ENCODE results near the gene DPH7.
"Not testable (repeated sequence)": the region's sequence is repeated elsewhere in the genome, so short reads cannot be mapped to it uniquely, and the experiment has no call there.

DPH7 gene

GRCh38 chr9:137538058-137538457, 40.7 kb downstream of the DPH7 start:
- Histone ChIP-seq H3K9me3 (ENCODE audit: control insufficient read depth, low read depth, low read length) (no peaks in the 10 kb centered on the region), H3K4me1 (ENCODE audit: control insufficient read depth, low read depth, low read length) (peaks cover 3% of the 10 kb centered on the region), H3K4me3 (ENCODE audit: low read length) (no peak overlapping the region), H3K27ac (ENCODE audit: low read length) (no peak overlapping the region), H3K27me3 (ENCODE audit: control insufficient read depth, insufficient read depth, low read length) (no peaks in the 10 kb centered on the region), H3K36me3 (ENCODE audit: control insufficient read depth, low read depth, low read length) (no peaks in the 10 kb centered on the region), H3K9ac (ENCODE audit: low read length) (no peak overlapping the region)

DNA sequence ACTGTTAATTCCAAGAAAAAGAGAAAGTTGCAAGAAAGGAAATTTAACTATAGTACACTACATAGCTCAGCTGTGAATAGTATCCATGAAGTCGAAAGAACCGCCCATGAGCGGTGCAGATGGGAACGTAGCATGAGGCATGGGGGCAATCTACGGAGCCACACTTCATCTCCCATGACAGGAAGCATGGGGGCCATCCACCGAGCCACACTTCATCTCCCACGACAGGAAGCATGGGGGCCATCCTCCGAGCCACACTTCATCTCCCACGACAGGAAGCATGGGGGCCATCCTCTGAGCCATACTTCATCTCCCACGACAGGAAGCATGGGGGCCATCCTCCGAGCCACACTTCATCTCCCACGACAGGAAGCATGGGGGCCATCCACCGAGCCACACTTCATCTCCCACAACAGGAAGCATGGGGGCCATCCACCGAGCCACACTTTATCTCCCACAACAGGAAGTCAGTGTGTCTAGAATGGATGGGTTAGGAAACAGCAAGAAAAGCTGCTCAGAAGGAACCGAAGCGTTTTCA, 42.1 kb downstream of the DPH7 start:
- not testable (repeated sequence) for H3K27ac ChIP-seq (ENCODE audit: low read length); H3K36me3 ChIP-seq (ENCODE audit: control insufficient read depth, low read depth, low read length); H3K4me3 ChIP-seq (ENCODE audit: low read length); H3K9ac ChIP-seq (ENCODE audit: low read length); H3K27me3 ChIP-seq (ENCODE audit: control insufficient read depth, insufficient read depth, low read length); H3K9me3 ChIP-seq (ENCODE audit: control insufficient read depth, low read depth, low read length); H3K4me1 ChIP-seq (ENCODE audit: control insufficient read depth, low read depth, low read length)

DNA sequence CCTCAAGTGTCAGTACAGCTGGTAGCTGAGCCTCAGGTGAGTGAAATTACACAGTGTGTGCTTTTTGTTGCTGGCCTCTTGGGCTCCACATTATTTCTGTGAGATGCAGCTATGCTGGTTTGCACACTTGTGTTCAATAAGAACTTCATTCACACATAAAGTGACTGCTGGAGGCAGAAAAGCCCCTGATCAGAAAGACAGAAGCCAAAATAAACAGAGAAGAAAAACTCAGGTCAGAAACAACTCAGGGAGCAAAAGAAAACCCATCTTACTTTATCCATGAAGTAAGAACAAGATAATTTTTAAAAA, 43.7 kb downstream of the DPH7 start:
- Histone ChIP-seq H3K36me3 (ENCODE audit: control insufficient read depth, low read depth, low read length) (no peaks in the 10 kb centered on the region), H3K9ac (ENCODE audit: low read length) (no peak overlapping the region), H3K9me3 (ENCODE audit: control insufficient read depth, low read depth, low read length) (no peaks in the 10 kb centered on the region), H3K27me3 (ENCODE audit: control insufficient read depth, insufficient read depth, low read length) (no peaks in the 10 kb centered on the region), H3K4me3 (ENCODE audit: low read length) (no peak overlapping the region), H3K27ac (ENCODE audit: low read length) (no peak overlapping the region), H3K4me1 (ENCODE audit: control insufficient read depth, low read depth, low read length) (peaks cover 3% of the 10 kb centered on the region)

GRCh38 chr9:137534256-137535119, 44.2 kb downstream of the DPH7 start:
- no peaks in the 10 kb centered on the region for H3K27me3 ChIP-seq (ENCODE audit: control insufficient read depth, insufficient read depth, low read length)

GRCh38 chr9:137532891-137533468, 45.7 kb downstream of the DPH7 start:
- not testable (repeated sequence) for H3K9ac ChIP-seq (ENCODE audit: low read length); H3K27ac ChIP-seq (ENCODE audit: low read length); H3K27me3 ChIP-seq (ENCODE audit: control insufficient read depth, insufficient read depth, low read length); H3K36me3 ChIP-seq (ENCODE audit: control insufficient read depth, low read depth, low read length); H3K4me1 ChIP-seq (ENCODE audit: control insufficient read depth, low read depth, low read length); H3K9me3 ChIP-seq (ENCODE audit: control insufficient read depth, low read depth, low read length); H3K4me3 ChIP-seq (ENCODE audit: low read length)

More at GRCh38 chr9:137534256-137535119, 44.2 kb downstream of the DPH7 start:
- Histone ChIP-seq H3K9me3 (ENCODE audit: control insufficient read depth, low read depth, low read length) (no peaks in the 10 kb centered on the region), H3K4me1 (ENCODE audit: control insufficient read depth, low read depth, low read length) (peaks cover 3% of the 10 kb centered on the region), H3K4me3 (ENCODE audit: low read length) (no peak overlapping the region), H3K27ac (ENCODE audit: low read length) (no peak overlapping the region), H3K9ac (ENCODE audit: low read length) (no peak overlapping the region), H3K36me3 (ENCODE audit: control insufficient read depth, low read depth, low read length) (no peaks in the 10 kb centered on the region)

GRCh38 chr9:137531099-137531765, 47.5 kb downstream of the DPH7 start:
- H3K9ac ChIP-seq (ENCODE audit: low read length): no peak overlapping the region

DNA sequence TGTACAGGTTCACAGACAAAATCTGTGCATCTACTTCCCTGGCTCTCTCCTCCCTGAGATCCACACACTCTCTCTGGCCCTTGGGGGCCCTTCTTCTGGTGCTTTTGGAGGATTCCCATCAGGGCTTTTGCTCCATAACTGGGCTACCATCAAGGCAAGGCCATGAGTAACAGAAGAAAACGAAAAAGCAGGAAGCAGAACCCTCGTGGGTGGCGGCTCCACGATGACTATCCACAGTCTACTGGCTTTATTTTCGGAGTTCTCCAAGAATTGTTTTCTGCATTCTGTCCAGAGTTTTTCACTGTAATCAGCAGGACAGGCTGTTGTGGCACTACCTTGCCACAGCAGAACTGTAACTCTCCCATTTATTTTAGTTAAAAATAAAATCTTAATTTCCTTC, 48.4 kb downstream of the DPH7 start:
- H3K36me3 ChIP-seq (ENCODE audit: control insufficient read depth, low read depth, low read length): no peaks in the 10 kb centered on the region
- no peaks in the 10 kb centered on the region for H3K27me3 ChIP-seq (ENCODE audit: control insufficient read depth, insufficient read depth, low read length)
- H3K4me1 ChIP-seq (ENCODE audit: control insufficient read depth, low read depth, low read length): peaks cover 3% of the 10 kb centered on the region
- no peaks in the 10 kb centered on the region for H3K9me3 ChIP-seq (ENCODE audit: control insufficient read depth, low read depth, low read length)
- H3K9ac ChIP-seq (ENCODE audit: low read length): no peak overlapping the region
- H3K27ac ChIP-seq (ENCODE audit: low read length): no peak overlapping the region
- no peak overlapping the region for H3K4me3 ChIP-seq (ENCODE audit: low read length)

More at GRCh38 chr9:137531099-137531765, 47.5 kb downstream of the DPH7 start:
- peaks cover 3% of the 10 kb centered on the region for H3K4me1 ChIP-seq (ENCODE audit: control insufficient read depth, low read depth, low read length)
- no peaks in the 10 kb centered on the region for H3K27me3 ChIP-seq (ENCODE audit: control insufficient read depth, insufficient read depth, low read length)
- H3K36me3 ChIP-seq (ENCODE audit: control insufficient read depth, low read depth, low read length): no peaks in the 10 kb centered on the region
- no peaks in the 10 kb centered on the region for H3K9me3 ChIP-seq (ENCODE audit: control insufficient read depth, low read depth, low read length)
- no peak overlapping the region for H3K4me3 ChIP-seq (ENCODE audit: low read length)
- H3K27ac ChIP-seq (ENCODE audit: low read length): no peak overlapping the region

- no peak overlapping the region for H3K9ac ChIP-seq (ENCODE audit: low read length)
- no peaks in the 10 kb centered on the region for H3K36me3 ChIP-seq (ENCODE audit: control insufficient read depth, low read depth, low read length)
- H3K27me3 ChIP-seq (ENCODE audit: control insufficient read depth, insufficient read depth, low read length): no peaks in the 10 kb centered on the region
- no peak overlapping the region for H3K4me3 ChIP-seq (ENCODE audit: low read length)
- no peaks in the 10 kb centered on the region for H3K4me1 ChIP-seq (ENCODE audit: control insufficient read depth, low read depth, low read length)
- H3K27ac ChIP-seq (ENCODE audit: low read length): no peak overlapping the region
- H3K9me3 ChIP-seq (ENCODE audit: control insufficient read depth, low read depth, low read length): no peaks in the 10 kb centered on the region
Measured at GRCh38 chr9:137524981-137525317, 53.8 kb downstream of the DPH7 start.

GRCh38 chr9:137524161-137524980, 54.4 kb downstream of the DPH7 start:
- H3K36me3 ChIP-seq (ENCODE audit: control insufficient read depth, low read depth, low read length): no peaks in the 10 kb centered on the region
- H3K9ac ChIP-seq (ENCODE audit: low read length): no peak overlapping the region
- H3K4me3 ChIP-seq (ENCODE audit: low read length): no peak overlapping the region
- H3K9me3 ChIP-seq (ENCODE audit: control insufficient read depth, low read depth, low read length): no peaks in the 10 kb centered on the region
- H3K27me3 ChIP-seq (ENCODE audit: control insufficient read depth, insufficient read depth, low read length): no peaks in the 10 kb centered on the region
- no peaks in the 10 kb centered on the region for H3K4me1 ChIP-seq (ENCODE audit: control insufficient read depth, low read depth, low read length)
- no peak overlapping the region for H3K27ac ChIP-seq (ENCODE audit: low read length)

DNA sequence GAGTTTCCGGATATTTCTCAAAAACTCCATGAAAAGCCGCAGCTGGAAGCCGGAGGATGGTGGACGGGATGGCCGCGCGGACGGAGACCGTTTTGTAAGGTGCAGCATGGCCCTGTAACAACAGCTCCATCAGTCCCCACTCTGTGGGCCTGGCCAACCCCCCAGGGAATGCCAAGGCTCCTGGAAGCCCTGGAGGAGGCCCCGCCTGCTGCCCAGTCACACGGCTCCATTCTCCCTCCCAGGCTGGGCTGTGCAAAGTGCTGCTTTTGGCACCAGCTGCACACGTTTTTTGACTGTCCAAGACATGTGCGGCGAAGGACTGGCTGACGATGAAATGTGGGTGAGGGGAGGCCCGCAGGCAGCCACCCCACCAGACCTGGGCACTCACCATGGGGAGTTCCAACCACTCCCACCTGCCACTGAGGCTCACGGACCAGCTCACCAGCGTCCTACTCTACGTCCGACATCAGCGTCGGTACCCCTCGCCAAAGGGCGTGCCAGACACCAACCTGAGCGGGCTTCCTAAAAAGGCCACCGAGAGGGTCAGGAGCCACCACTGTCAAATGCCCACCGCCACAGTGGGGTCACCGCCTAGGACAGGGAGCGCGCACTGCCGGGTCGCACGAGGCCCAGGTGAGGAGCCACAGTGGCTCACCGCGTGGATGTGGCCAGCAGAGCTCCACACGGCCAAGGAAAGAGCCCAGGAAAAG, 55.8 kb downstream of the DPH7 start:
- no peak overlapping the region for H3K27ac ChIP-seq (ENCODE audit: low read length)
- no peak overlapping the region for H3K4me3 ChIP-seq (ENCODE audit: low read length)
- H3K27me3 ChIP-seq (ENCODE audit: control insufficient read depth, insufficient read depth, low read length): no peaks in the 10 kb centered on the region
- no peaks in the 10 kb centered on the region for H3K9me3 ChIP-seq (ENCODE audit: control insufficient read depth, low read depth, low read length)
- no peaks in the 10 kb centered on the region for H3K4me1 ChIP-seq (ENCODE audit: control insufficient read depth, low read depth, low read length)
- no peaks in the 10 kb centered on the region for H3K36me3 ChIP-seq (ENCODE audit: control insufficient read depth, low read depth, low read length)
- H3K9ac ChIP-seq (ENCODE audit: low read length): no peak overlapping the region

Measured in iPS-18a (cell line).